Esophagus squamous epithelium (tissue), 4 donors: Measurements from ENCODE around the gene MRS2.

Experiments
- CTCF ChIP-seq, 6 experiments: fragments of 450-650 bp in 4 of 6; fragments of 200-600 bp in 2 of 6; sonication (generic) in 2 of 6; IDR thresholded peaks; one replicate each; pipeline ENCODE4 v1.5.1; 2016 to 2019; ENCODE audit warnings: antibody characterized with exemption in 6 of 6, mild to moderate bottlenecking in 4 of 6, moderate library complexity in 4 of 6
- POLR2A ChIP-seq, 4 donors: fragments of 450-650 bp; IDR thresholded peaks; one replicate each; pipeline ENCODE4 v1.6.1; 2017; ENCODE audit warnings: antibody characterized with exemption in 4 of 4, mild to moderate bottlenecking in 4 of 4, moderate library complexity in 3 of 4

- no peak for TF ChIP-seq CTCF (IDR thresholded peaks at IDR 0.05)
- TF ChIP-seq POLR2A (IDR thresholded peaks at IDR 0.05), result no peak
Measured at GRCh38 chr6:24374612-24375011, 28.1 kb upstream of the MRS2 start.
